Spleen (tissue), 11 donors: Measurements from ENCODE around the gene ZAR1. TPM values are rescaled to one million over a fixed set of nuclear protein-coding genes. Genes with fewer than 3 reads are reported as not detected.

ENCODE experiments used
- DNase-seq: peaks from one replicate; pipeline ENCODE4 v3.0.0-alpha.2; 2020
- H3K27ac ChIP-seq, 8 donors: fragments of 200-600 bp; sonication (generic) in 7 of 8; 1 replicate in 4 of 8; 2 replicates in 4 of 8; pipeline versions ENCODE4 v1.5.0 to v1.8.0; 2016 to 2021; ENCODE audit warnings: inconsistent platforms in 4 of 8, mild to moderate bottlenecking in 4 of 8, moderate library complexity in 1 of 8
- H3K27me3 ChIP-seq, 7 donors: fragments of 200-600 bp; sonication (generic) in 6 of 7; replicated peaks in 1 of 7; 1 replicate in 4 of 7; 2 replicates in 3 of 7; pipeline versions ENCODE4 v1.5.0 to v1.8.0; 2016 to 2021; ENCODE audit warnings: inconsistent platforms in 3 of 7, mild to moderate bottlenecking in 1 of 7
- H3K36me3 ChIP-seq, 6 donors: fragments of 200-600 bp; sonication (generic) in 5 of 6; 1 replicate in 4 of 6; 2 replicates in 2 of 6; pipeline versions ENCODE4 v1.5.0 to v1.8.0; 2016 to 2021; ENCODE audit warnings: inconsistent platforms in 2 of 6
- H3K4me1 ChIP-seq, 6 donors: fragments of 200-600 bp; sonication (generic) in 5 of 6; 1 replicate in 3 of 6; 2 replicates in 3 of 6; pipeline versions ENCODE4 v1.5.0 to v1.8.0; 2016 to 2021; ENCODE audit warnings: inconsistent platforms in 3 of 6
- H3K4me3 ChIP-seq, 8 donors: fragments of 200-600 bp; sonication (generic) in 7 of 8; 1 replicate in 4 of 8; 2 replicates in 4 of 8; pipeline versions ENCODE4 v1.5.0 to v1.8.0; 2016 to 2021; ENCODE audit warnings: inconsistent platforms in 4 of 8, mild to moderate bottlenecking in 4 of 8, moderate library complexity in 2 of 8
- H3K9me3 ChIP-seq, 8 donors: fragments of 200-600 bp; sonication (generic) in 7 of 8; 1 replicate in 4 of 8; 2 replicates in 4 of 8; pipeline versions ENCODE4 v1.5.0 to v1.8.0; 2016 to 2021; ENCODE audit warnings: inconsistent platforms in 4 of 8
- POLR2A ChIP-seq, 3 donors: fragments of 450-650 bp; IDR thresholded peaks; one replicate each; pipeline ENCODE4 v1.5.1; 2017; ENCODE audit warnings: antibody characterized with exemption in 3 of 3, mild to moderate bottlenecking in 1 of 3
- POLR2AphosphoS5 ChIP-seq, 3 donors: sonication (generic); formaldehyde crosslinking; IDR thresholded peaks; one replicate each; pipeline ENCODE4 v1.5.1; 2017; ENCODE audit warnings: antibody characterized with exemption in 3 of 3
- WGBS, 5 donors: extraction: QIAGEN DNeasy Blood & Tissue Kit in 3 of 5; methylation state at CpG; one replicate each; pipeline versions ENCODE4 v1.1.5 to v1.1.7; 2013 to 2018; 5-methylcytosine and 5-hydroxymethylcytosine counted together
- intact Hi-C: fragments of 100-400 bp; cut with DNase I; formaldehyde crosslinking; loops from one replicate; pipeline ENCODE4 v1.15.0; 2023; ENCODE audit warnings: low total_unique reads
- polyA plus RNA-seq, 3 donors: library from polyadenylated mRNA; stranded (reverse); fragments of 200-250 nt; gene quantifications; one replicate each; pipeline ENCODE4 v1.2.1, GENCODE V29; 2013
- total RNA-seq, 7 donors: library from RNA; depleted of rRNA in 3 of 7; stranded (reverse); fragments of >200 nt in 3 of 7; fragmentation: NEBNext Ultra II Directional in 4 of 7; extraction: Animal tissue kit (Norgen Biotek cat#: 25700) in 4 of 7; gene quantifications; one replicate each; pipeline versions ENCODE4 v1.1.0 to v1.2.1, GENCODE V29; 2016 to 2021
- TF ChIP-seq, protein P1 (sequence below), 11 experiments: fragments of 200-600 bp in 7 of 11; fragments of 450-650 bp in 4 of 11; sonication (generic) in 4 of 11; IDR thresholded peaks in 8 of 11; conservative IDR thresholded peaks in 3 of 11; 1 replicate in 7 of 11; 2 replicates in 4 of 11; pipeline versions ENCODE4 v1.4.0 to v1.8.0; 2016 to 2021; ENCODE audit warnings: antibody characterized with exemption in 11 of 11, inconsistent platforms in 4 of 11, mild to moderate bottlenecking in 1 of 11
- donor health status: healthy with polysubstance abuse.
- donor health status: DM: no; HTN: no; CAD: no; lungs with moderate emphysema.
- donor health status: DM: no; HTN: no; CAD: no.
- donor health status: Bipolar disorder and iron deficiency.
- donor health status: healthy.
- donor health status: DM: no; HTN: no; CAD: no.
- donor health status: DM: yes; HTN: yes; CAD: no.

The ZAR1 gene
- total and polyA plus RNA-seq, 10 donors = not detected

- Histone ChIP-seq H3K9me3 (no peaks in the 10 kb centered on the region), H3K36me3 (peaks cover 0 to 97% (median 67%) of the 10 kb centered on the region in 6 donors), H3K27ac (no peak overlapping the region), H3K4me3 (no peak overlapping the region), H3K27me3 (no peaks in the 10 kb centered on the region), H3K4me1 (no peaks in the 10 kb centered on the region)
- intact Hi-C loops = no loop called here
- TF ChIP-seq POLR2A (IDR thresholded peaks at IDR 0.05) = no peak
- no peak for TF ChIP-seq POLR2AphosphoS5 (IDR thresholded peaks at IDR 0.05)
- TF ChIP-seq, protein P1, sequence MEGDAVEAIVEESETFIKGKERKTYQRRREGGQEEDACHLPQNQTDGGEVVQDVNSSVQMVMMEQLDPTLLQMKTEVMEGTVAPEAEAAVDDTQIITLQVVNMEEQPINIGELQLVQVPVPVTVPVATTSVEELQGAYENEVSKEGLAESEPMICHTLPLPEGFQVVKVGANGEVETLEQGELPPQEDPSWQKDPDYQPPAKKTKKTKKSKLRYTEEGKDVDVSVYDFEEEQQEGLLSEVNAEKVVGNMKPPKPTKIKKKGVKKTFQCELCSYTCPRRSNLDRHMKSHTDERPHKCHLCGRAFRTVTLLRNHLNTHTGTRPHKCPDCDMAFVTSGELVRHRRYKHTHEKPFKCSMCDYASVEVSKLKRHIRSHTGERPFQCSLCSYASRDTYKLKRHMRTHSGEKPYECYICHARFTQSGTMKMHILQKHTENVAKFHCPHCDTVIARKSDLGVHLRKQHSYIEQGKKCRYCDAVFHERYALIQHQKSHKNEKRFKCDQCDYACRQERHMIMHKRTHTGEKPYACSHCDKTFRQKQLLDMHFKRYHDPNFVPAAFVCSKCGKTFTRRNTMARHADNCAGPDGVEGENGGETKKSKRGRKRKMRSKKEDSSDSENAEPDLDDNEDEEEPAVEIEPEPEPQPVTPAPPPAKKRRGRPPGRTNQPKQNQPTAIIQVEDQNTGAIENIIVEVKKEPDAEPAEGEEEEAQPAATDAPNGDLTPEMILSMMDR (IDR thresholded peaks at IDR 0.05 in 8 of 11, conservative IDR thresholded peaks at IDR 0.05 in 3 of 11) = no peak
- WGBS, 5 donors = 89 to 95% (median 92%) methylated on average over 2 of the region's 2 CpGs
- no peak for DNase-seq
Observed at GRCh38 chr4:48506716-48507115, 16.7 kb downstream of the ZAR1 start.

DNA sequence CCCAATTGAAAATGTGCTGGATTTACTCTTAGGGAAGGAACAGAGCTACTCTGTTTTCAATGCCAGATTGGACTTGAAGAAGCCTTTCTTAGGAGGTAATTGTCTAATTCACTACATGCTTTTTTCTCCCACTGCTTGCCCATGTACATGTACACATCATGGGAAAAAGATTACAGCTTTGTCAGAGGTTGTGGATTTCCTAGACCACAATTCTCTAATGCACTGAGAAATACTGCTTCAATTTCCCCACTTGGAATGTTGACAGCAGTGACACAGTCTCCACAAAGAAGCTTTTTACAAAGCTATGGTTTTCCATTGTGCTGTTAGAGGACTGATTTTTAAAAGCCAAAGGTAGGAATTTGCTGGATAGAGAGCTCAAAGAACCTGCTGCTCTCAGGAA, 19.5 kb downstream of the ZAR1 start:
- TF ChIP-seq POLR2A (IDR thresholded peaks at IDR 0.05) (no peak), POLR2AphosphoS5 (IDR thresholded peaks at IDR 0.05) (no peak)
- TF ChIP-seq, protein P1 (IDR thresholded peaks at IDR 0.05 in 8 of 11, conservative IDR thresholded peaks at IDR 0.05 in 3 of 11) = no peak
- peaks cover 4 to 99% (median 74%) of the 10 kb centered on the region in 6 donors for H3K36me3 ChIP-seq

GRCh38 chr4:48518143-48518542, 28.1 kb downstream of the ZAR1 start:
- no peaks in the 10 kb centered on the region for H3K27me3 ChIP-seq
- intact Hi-C loops = no loop called here
- TF ChIP-seq POLR2AphosphoS5 (IDR thresholded peaks at IDR 0.05) (no peak), POLR2A (IDR thresholded peaks at IDR 0.05) (no peak)
- TF ChIP-seq, protein P1 (IDR thresholded peaks at IDR 0.05 in 8 of 11, conservative IDR thresholded peaks at IDR 0.05 in 3 of 11) = no peak
- H3K9me3 ChIP-seq = no peaks in the 10 kb centered on the region
- H3K4me3 ChIP-seq = no peak overlapping the region
- no peak for DNase-seq
- WGBS, 5 donors = 95 to 99% (median 96%) methylated on average over 3 of the region's 3 CpGs
- no peaks in the 10 kb centered on the region for H3K4me1 ChIP-seq
- peaks cover 8 to 100% (median 74%) of the 10 kb centered on the region in 6 donors for H3K36me3 ChIP-seq
- H3K27ac ChIP-seq = no peak overlapping the region

More for the DNA sequence above, 19.5 kb downstream of the ZAR1 start:
- intact Hi-C loops = no loop called here
- Histone ChIP-seq H3K4me3 (no peak overlapping the region), H3K27ac (no peak overlapping the region), H3K9me3 (no peaks in the 10 kb centered on the region), H3K4me1 (no peaks in the 10 kb centered on the region), H3K27me3 (no peaks in the 10 kb centered on the region)
- DNase-seq = no peak

GRCh38 chr4:48526406-48526805, 36.4 kb downstream of the ZAR1 start:
- H3K4me1 ChIP-seq = no peaks in the 10 kb centered on the region
- TF ChIP-seq POLR2A (IDR thresholded peaks at IDR 0.05) (no peak), POLR2AphosphoS5 (IDR thresholded peaks at IDR 0.05) (no peak)
- TF ChIP-seq, protein P1 (IDR thresholded peaks at IDR 0.05 in 8 of 11, conservative IDR thresholded peaks at IDR 0.05 in 3 of 11) = no peak
- peaks cover 11 to 100% (median 88%) of the 10 kb centered on the region in 6 donors for H3K36me3 ChIP-seq
- intact Hi-C loops = no loop called here
- H3K27ac ChIP-seq = no peak overlapping the region
- H3K9me3 ChIP-seq = no peaks in the 10 kb centered on the region
- 93 to 96% (median 95%) methylated on average over 1 of the region's 1 CpG for whole genome bisulfite sequencing, 5 donors
- no peaks in the 10 kb centered on the region for H3K27me3 ChIP-seq
- no peak for DNase-seq
- no peak overlapping the region for H3K4me3 ChIP-seq
